Stimulated activated effector memory CD8-positive, alpha-beta T cell treated with anti-CD3 and anti-CD28 coated beads, Interleukin-12 subunit alpha, Interleukin-12 subunit beta, amount 100 ng/mL, for 72 hours (primary cell): ENCODE measurements around the gene C12orf76.
"Not testable (repeated sequence)": the region's sequence is repeated elsewhere in the genome, so short reads cannot be mapped to it uniquely, and the experiment has no call there.

ENCODE experiments used
- ATAC-seq: fragments of 150-1000 bp; cut with Tn5 transposase; 2 replicates; pipeline ENCODE4 v1.10.0; 2021
- DNase-seq, 2 donors: peaks; one replicate each; pipeline ENCODE4 v3.0.0; 2021 to 2022; ENCODE audit warnings: low spot score in 2 of 2
- H3K27ac Mint-ChIP-seq: one replicate; pipeline ENCODE4 v1.8.0; 2022; ENCODE audit warnings: mild to moderate bottlenecking, mixed read lengths
- H3K36me3 Mint-ChIP-seq: one replicate; pipeline ENCODE4 v1.8.0; 2022; ENCODE audit warnings: mild to moderate bottlenecking, mixed read lengths
- H3K4me1 Mint-ChIP-seq: one replicate; pipeline ENCODE4 v1.8.0; 2022; ENCODE audit warnings: mixed read lengths
- H3K4me3 Mint-ChIP-seq: one replicate; pipeline ENCODE4 v1.8.0; 2022; ENCODE audit warnings: mild to moderate bottlenecking, mixed read lengths
- H3K9me3 Mint-ChIP-seq: one replicate; pipeline ENCODE4 v1.8.0; 2022; ENCODE audit warnings: mixed read lengths

Gene C12orf76

GRCh38 chr12:110072636-110073035, 24.3 kb upstream of the C12orf76 start:
- not testable (repeated sequence) for H3K36me3 Mint-ChIP-seq, DNase-seq, ATAC-seq, H3K9me3 Mint-ChIP-seq
- H3K27ac Mint-ChIP-seq, result peak overlapping the region; percentile 82
- H3K4me3 Mint-ChIP-seq, result peak overlapping the region; percentile 78
- peaks cover 20% of the 10 kb centered on the region for H3K4me1 Mint-ChIP-seq

GRCh38 chr12:110071967-110072366, 23.6 kb upstream of the C12orf76 start:
- DNase-seq, result no peak
- Mint-ChIP-seq H3K36me3 (no peaks in the 10 kb centered on the region), H3K4me3 (peak overlapping the region; percentile 78), H3K27ac (no peak overlapping the region), H3K4me1 (peaks cover 17% of the 10 kb centered on the region), H3K9me3 (no peaks in the 10 kb centered on the region)
- no peak for ATAC-seq

- Mint-ChIP-seq H3K27ac (no peak overlapping the region), H3K4me1 (peaks cover 17% of the 10 kb centered on the region), H3K4me3 (peak overlapping the region; percentile 78), H3K9me3 (no peaks in the 10 kb centered on the region), H3K36me3 (no peaks in the 10 kb centered on the region)
- ATAC-seq (no peak), DNase-seq (no peak)
These were observed 23.2 kb upstream of the C12orf76 start for GRCh38 chr12:110071504-110071903.

- Mint-ChIP-seq H3K9me3 (no peaks in the 10 kb centered on the region), H3K27ac (no peak overlapping the region), H3K4me3 (no peak overlapping the region), H3K36me3 (no peaks in the 10 kb centered on the region), H3K4me1 (peaks cover 21% of the 10 kb centered on the region)
- ATAC-seq (no peak), DNase-seq (no peak)
These were observed 20.3 kb upstream of the C12orf76 start for GRCh38 chr12:110068654-110069053.

- not testable (repeated sequence) for H3K4me3 Mint-ChIP-seq, H3K27ac Mint-ChIP-seq, H3K36me3 Mint-ChIP-seq, ATAC-seq, H3K9me3 Mint-ChIP-seq, DNase-seq
- peaks cover 16% of the 10 kb centered on the region for H3K4me1 Mint-ChIP-seq
These were observed 19.8 kb upstream of the C12orf76 start for GRCh38 chr12:110068115-110068514.

GRCh38 chr12:110067531-110067930, 19.2 kb upstream of the C12orf76 start:
- H3K36me3 Mint-ChIP-seq, result no peaks in the 10 kb centered on the region
- DNase-seq, result no peak
- no peak overlapping the region for H3K27ac Mint-ChIP-seq
- peaks cover 10% of the 10 kb centered on the region for H3K4me1 Mint-ChIP-seq
- H3K4me3 Mint-ChIP-seq, result no peak overlapping the region
- H3K9me3 Mint-ChIP-seq, result no peaks in the 10 kb centered on the region
- ATAC-seq, result no peak

- H3K9me3 Mint-ChIP-seq, result no peaks in the 10 kb centered on the region
- peak overlapping the region; percentile 13 for H3K27ac Mint-ChIP-seq
These were observed 17.2 kb upstream of the C12orf76 start for GRCh38 chr12:110065540-110065939.

GRCh38 chr12:110062241-110062640, 13.9 kb upstream of the C12orf76 start:
- no peaks in the 10 kb centered on the region for H3K9me3 Mint-ChIP-seq
- no peaks in the 10 kb centered on the region for H3K36me3 Mint-ChIP-seq
- ATAC-seq, result no peak
- H3K27ac Mint-ChIP-seq, result no peak overlapping the region
- no peak for DNase-seq
- peaks cover 33% of the 10 kb centered on the region for H3K4me1 Mint-ChIP-seq
- no peak overlapping the region for H3K4me3 Mint-ChIP-seq

More at GRCh38 chr12:110065540-110065939, 17.2 kb upstream of the C12orf76 start:
- no peaks in the 10 kb centered on the region for H3K36me3 Mint-ChIP-seq
- H3K4me3 Mint-ChIP-seq, result no peak overlapping the region
- DNase-seq, result no peak
- peak; percentile 90 for ATAC-seq
- peaks cover 20% of the 10 kb centered on the region for H3K4me1 Mint-ChIP-seq

- H3K4me1 Mint-ChIP-seq, result peaks cover 45% of the 10 kb centered on the region
- H3K4me3 Mint-ChIP-seq, result no peak overlapping the region
- H3K36me3 Mint-ChIP-seq, result no peaks in the 10 kb centered on the region
- ATAC-seq (no peak), DNase-seq (no peak)
- H3K9me3 Mint-ChIP-seq, result no peaks in the 10 kb centered on the region
- H3K27ac Mint-ChIP-seq, result no peak overlapping the region
These were observed 11.3 kb upstream of the C12orf76 start for GRCh38 chr12:110059651-110060000.

- ATAC-seq, result no peak
- H3K9me3 Mint-ChIP-seq, result no peaks in the 10 kb centered on the region
- H3K4me3 Mint-ChIP-seq, result no peak overlapping the region
- no peak overlapping the region for H3K27ac Mint-ChIP-seq
- DNase-seq, result no peak
- no peaks in the 10 kb centered on the region for H3K36me3 Mint-ChIP-seq
- peaks cover 46% of the 10 kb centered on the region for H3K4me1 Mint-ChIP-seq
These were observed 10.7 kb upstream of the C12orf76 start for GRCh38 chr12:110058875-110059615.

GRCh38 chr12:110056643-110057042, 8.3 kb upstream of the C12orf76 start:
- not testable (repeated sequence) for DNase-seq, H3K36me3 Mint-ChIP-seq, H3K4me3 Mint-ChIP-seq, H3K9me3 Mint-ChIP-seq, ATAC-seq
- H3K4me1 Mint-ChIP-seq, result peaks cover 46% of the 10 kb centered on the region
- peak overlapping the region; percentile 71 for H3K27ac Mint-ChIP-seq

- not testable (repeated sequence) for H3K9me3 Mint-ChIP-seq
These were observed 7.3 kb upstream of the C12orf76 start for GRCh38 chr12:110055375-110056352.

GRCh38 chr12:110050927-110051326, 2.6 kb upstream of the C12orf76 start:
- Mint-ChIP-seq H3K27ac (no peak overlapping the region), H3K36me3 (peaks cover 6% of the 10 kb centered on the region), H3K9me3 (no peaks in the 10 kb centered on the region), H3K4me1 (peaks cover 35% of the 10 kb centered on the region), H3K4me3 (no peak overlapping the region)
- DNase-seq (no peak), ATAC-seq (no peak)

More at GRCh38 chr12:110055375-110056352, 7.3 kb upstream of the C12orf76 start:
- Mint-ChIP-seq H3K27ac (peak overlapping the region; percentile 71), H3K4me1 (peaks cover 38% of the 10 kb centered on the region)
- ATAC-seq, result peak; percentile 77
- DNase-seq, H3K4me3 Mint-ChIP-seq, H3K36me3 Mint-ChIP-seq: not testable (repeated sequence)

GRCh38 chr12:110049666-110050065, 1.3 kb upstream of the C12orf76 start:
- H3K36me3 Mint-ChIP-seq, result peaks cover 13% of the 10 kb centered on the region
- not testable (repeated sequence) for DNase-seq, H3K9me3 Mint-ChIP-seq, ATAC-seq
- peak overlapping the region; percentile 94 for H3K27ac Mint-ChIP-seq
- peak overlapping the region; percentile 93 for H3K4me3 Mint-ChIP-seq
- H3K4me1 Mint-ChIP-seq, result peaks cover 24% of the 10 kb centered on the region

- Mint-ChIP-seq H3K4me1 (peaks cover 22% of the 10 kb centered on the region), H3K4me3 (peak overlapping the region; percentile 93), H3K36me3 (peaks cover 17% of the 10 kb centered on the region), H3K27ac (peak overlapping the region; percentile 94)
- H3K9me3 Mint-ChIP-seq, ATAC-seq, DNase-seq: not testable (repeated sequence)
These were observed 712 bp upstream of the C12orf76 start for GRCh38 chr12:110049034-110049433.
